OCI-M1 (cell line): ENCODE measurements around the gene MAN1B1.
A peak's percentile ranks its signal among the peaks of the same experiment; 100 is the strongest.

Experiments
- DNase-seq: peaks from one replicate; lab custom pipeline; 2025; lab: John Stamatoyannopoulos, UW

MAN1B1 gene

DNA sequence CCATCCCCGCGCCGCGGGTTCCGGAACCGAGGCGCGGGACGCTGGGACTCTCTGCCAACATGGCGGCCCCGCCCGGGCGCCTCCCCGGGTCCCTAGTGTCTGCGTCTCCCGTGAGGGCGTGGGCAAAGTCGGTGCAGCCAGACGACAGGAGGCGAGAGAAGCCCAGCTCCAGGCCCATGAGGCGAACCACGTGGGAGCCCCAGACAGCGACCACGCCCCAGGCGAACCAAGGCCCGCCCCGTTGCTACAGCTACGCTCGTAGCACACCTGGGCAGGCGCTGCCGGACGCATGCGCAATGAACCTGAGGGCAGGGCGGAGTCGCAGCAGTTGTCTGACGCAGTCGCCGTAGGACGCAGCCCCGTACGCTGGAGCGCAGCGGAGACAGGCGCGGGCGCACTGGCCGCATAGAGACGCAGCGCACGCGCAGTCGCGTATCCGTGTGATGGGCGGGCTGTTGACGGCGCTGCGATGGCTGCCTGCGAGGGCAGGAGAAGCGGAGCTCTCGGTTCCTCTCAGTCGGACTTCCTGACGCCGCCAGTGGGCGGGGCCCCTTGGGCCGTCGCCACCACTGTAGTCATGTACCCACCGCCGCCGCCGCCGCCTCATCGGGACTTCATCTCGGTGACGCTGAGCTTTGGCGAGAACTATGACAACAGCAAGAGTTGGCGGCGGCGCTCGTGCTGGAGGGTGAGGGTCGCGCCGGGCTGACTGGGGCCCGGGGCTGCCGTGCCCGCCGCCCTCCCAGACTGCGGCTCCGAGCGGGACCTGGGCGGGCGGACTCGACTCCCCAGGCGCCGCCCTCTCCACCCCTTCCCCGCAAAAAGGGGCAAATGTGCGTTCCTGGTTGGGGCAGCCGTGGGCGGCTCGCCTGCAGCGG lies at the start of gene MAN1B1:
Gene MAN1B1, plus strand, starts transcription at position 455 of the 878 bp plus-strand sequence. Its CDS starts 15 bp downstream, at position 470.
- peak; percentile 99 for DNase-seq

GRCh38 chr9:137037035-137037434 lies 49.8 kb upstream of the MAN1B1 start:
- DNase-seq = no peak

- no peak for DNase-seq
Measured at GRCh38 chr9:137037483-137037882, 49.3 kb upstream of the MAN1B1 start.

- no peak for DNase-seq
Measured at GRCh38 chr9:137038916-137039315, 47.9 kb upstream of the MAN1B1 start.

- no peak for DNase-seq
Measured at GRCh38 chr9:137039611-137040366, 47.0 kb upstream of the MAN1B1 start.

- no peak for DNase-seq
Measured at GRCh38 chr9:137040568-137040967, 46.2 kb upstream of the MAN1B1 start.

DNA sequence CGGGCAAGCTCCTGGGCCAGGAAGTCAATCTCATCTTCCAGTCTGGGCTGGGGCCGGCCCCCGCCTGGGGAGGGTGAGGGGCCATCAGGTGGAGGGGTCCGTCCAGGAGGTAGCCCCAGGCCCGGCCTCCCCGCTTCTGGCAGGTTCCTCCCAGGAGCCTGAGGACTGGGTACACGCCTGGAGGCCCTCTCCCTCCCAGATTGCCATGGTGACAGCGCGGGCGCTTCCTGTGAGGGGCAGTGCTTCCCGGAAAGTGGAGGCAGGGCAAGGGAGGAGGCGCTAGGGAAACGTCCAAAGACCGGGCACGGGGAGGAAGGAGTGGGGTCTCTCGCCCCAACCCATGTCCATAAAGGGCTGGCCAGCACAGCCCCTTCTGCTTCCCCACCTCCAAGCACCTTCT lies 45.7 kb upstream of the MAN1B1 start:
- no peak for DNase-seq

DNA sequence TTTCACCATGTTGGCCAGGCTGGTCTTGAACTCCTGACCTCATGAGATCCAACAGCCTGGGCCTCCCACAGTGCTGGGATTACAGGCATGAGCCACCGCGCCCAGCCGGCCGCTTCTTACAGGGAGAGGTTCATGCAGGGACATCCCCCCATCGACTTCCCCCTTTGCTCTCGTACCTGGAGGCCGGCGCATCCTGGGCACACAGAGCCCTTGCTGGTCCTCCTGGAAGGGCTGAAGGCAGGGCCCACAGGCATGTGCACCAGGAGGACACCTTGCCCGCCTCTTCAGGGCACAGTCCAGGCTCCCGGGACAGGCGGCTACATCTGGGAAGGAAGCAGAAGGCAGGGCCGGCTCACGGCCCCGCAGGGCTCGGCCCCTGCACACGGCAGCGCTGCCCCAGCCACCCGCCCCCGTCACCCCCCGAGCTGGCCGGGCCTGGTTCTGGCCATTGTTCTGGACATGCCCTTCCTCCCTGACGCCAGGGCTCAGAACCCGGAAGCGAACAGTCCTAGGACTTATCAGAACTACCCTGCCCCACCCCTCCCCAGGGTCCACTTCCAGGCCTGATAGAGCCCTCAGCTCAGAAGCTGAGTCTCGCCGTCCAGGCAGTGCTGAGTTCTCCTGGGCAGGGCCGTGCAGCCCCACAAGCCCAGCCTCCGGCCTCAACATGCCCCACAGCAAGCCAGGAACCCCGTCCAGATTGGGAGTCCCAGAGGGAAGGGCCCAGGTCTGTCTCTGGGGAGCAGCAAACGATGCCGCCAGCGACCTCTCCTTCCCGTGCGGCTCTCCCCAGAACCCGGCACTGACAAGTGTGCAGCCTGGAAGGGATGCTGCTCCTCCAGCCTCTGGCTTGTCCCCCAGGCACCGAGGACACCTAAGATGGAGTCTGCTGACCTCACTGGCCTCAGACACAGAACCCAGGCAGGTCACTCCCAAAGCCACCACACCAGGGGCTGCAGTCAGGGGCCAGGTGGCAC lies 43.7 kb upstream of the MAN1B1 start:
- DNase-seq = no peak

GRCh38 chr9:137044037-137044436 lies 42.7 kb upstream of the MAN1B1 start:
- no peak for DNase-seq

DNA sequence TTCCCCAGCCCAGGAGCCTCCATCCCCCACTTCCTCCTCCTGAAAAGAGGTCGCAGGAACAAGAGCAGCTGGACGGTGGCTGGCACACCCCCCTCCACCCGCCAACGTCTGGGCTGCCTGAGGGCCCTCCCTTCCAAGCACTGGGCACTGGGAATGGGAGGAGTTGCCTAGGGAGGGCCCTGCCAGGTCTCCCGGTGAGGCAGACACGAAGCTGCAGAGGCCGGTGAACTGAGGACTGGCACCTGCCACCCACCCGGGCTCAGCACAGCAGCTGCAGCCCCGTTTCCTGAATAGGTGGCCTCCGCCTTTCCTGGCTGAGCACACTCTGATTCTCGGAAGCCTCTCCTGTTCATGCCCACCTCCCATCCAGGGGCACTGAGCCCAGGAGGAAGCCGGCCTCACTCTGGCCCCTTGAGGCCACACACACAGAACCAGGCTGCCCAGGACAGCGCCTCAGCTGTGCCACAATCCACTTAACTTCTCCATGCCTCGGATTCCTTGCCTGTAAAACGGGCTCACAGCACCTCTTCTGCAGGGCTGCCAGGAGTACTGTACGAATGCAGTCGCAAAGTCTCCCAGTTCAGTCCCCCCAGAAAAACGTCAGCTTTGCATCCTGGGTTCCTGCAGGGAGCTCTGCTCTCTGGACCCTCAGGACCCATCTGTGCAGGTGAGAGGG lies 42.1 kb upstream of the MAN1B1 start:
- no peak for DNase-seq

DNA sequence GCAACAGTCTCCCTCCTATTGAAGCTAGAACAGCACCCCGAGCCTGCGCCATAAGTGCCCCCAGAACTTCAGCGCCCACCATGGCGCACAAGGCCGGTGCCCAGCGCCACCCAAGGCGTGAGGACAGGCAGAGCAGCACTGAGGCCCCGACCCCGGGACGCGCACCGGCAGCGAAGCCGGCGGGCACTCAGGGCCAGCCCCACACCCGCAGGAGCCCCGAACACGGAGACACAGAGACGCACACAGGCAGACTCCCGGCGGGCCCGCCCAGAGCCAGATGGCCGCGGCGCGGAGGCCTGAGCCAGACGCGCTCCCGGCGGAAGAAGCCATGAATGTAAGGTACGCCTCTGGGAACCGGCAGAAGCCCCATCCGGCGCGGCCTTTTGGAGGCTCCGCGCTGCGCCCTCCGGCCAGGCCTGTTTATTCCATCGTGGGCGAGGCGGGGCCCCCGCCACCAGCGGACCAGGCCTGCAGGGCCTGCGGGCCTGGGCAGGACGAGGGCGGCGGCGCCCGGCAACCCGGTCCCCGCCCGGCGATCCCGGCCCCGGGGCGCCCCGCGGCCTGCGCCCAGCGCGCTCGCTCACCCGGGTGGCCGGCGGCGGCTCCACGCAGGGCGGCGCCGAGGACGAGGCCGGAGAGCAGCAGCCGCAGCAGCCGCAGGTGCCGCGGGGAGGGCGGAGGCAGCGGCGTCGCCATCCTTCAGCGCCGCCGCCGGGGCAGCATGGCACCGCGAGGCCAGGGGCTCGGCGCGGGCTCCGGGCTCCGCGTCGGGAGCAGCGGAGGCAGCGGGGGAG lies 41.3 kb upstream of the MAN1B1 start:
- DNase-seq = no peak

DNA sequence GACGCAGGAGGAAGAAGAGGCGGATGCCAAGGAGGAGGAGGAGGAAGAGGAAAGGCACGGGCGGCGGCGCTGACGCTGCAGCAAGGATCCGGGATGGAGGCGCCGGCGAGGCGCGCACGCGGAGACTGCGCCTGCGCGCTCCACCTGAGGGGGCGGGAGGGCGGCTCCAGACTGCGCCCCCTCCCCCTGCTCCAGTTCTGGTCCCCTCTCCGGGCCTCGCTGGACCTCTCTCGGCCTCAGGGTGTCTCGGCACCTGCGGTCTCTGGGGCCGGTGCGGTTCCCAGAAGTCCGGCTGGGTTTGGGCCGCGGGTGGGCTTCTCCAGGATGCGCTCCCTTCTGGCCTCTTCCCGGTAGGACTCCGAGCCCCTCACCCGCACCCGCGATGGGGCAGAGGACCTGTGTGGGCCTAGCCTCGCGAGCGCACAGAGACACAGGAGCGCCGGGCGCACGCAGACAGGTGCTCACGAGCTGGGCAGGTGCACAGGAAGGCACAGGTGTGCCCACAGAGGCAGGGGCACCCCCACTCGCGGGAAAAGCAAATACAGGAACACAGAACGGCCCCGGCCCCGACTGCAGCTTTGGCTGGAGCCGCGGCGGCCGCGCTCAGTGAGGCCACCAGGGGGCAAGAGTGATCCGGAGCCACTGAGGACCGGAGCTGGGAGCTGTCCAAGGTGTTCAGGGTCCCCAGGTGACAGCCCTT lies 40.5 kb upstream of the MAN1B1 start, which contains the start of gene NPDC1:
Gene NPDC1, minus strand, starts transcription at position 90 of the 700 bp plus-strand sequence. CDS start 188 bp downstream, outside the sequence.
- peak; percentile 81 for DNase-seq

- no peak for DNase-seq
Measured at GRCh38 chr9:137048655-137049543, 37.9 kb upstream of the MAN1B1 start.

DNA sequence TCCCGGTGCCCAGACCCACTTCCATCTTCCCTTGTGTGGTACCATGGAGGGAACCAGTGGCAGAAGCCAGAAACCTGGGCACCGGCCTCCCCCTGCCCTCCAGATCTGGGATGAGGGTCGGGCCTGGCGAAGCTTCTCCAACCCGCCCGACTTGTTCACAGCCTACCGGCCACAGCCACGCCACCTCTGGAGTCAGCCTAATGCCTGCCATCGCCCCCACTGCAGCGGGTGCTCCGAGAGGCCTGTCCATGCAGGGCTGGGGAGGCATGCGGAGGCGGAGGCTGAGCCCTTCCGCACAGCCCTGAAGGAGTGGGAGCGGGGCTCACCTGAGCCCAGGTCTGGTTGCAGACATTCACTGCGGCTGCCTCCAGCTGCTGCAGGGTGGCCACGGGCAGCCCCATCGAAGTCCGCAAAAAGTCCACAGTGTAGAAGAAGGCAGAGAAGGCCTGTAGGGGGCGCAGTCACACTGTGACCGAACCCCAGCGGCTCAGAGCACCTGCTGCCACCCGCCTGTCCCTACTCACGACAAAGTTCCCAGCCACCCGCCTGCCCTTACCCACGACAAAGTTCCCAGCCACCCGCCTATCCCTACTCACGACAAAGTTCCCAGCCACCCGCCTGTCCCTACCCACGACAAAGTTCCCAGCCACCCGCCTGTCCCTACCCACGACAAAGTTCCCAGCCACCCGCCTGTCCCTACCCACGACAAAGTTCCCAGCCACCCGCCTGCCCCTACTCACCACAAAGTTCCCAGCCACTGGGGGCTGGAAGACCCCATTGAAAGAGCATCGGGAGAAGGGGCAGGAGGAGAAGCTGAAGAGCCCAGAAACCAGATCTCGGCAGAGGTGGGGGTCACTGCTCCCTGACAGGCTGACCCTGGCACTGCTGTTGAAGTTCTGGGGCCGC lies 37.0 kb upstream of the MAN1B1 start:
- peak; percentile 72 for DNase-seq

- no peak for DNase-seq
Measured at GRCh38 chr9:137050570-137050969, 36.2 kb upstream of the MAN1B1 start.

GRCh38 chr9:137051145-137051724 lies 35.5 kb upstream of the MAN1B1 start:
- DNase-seq = no peak

DNA sequence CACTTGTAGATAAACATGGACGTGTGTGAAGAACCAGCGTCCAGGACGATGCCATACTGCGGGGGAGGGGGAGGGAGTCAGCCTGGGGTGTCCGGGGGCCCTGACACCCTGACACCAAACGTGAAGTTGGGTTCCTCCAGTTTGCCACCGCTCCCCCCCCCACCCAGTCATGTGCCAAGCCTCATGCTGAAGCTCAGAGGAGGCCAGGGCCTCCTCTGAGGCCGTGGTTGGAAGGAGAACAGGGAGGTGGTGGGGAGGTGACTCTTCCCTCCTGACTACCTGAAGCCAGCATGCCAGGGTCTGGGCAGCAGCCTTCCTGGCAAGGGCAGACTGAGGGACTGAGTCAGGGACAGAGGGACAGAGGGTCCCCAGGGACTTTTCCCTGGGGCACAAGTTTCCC lies 34.5 kb upstream of the MAN1B1 start:
- no peak for DNase-seq
